GM21390 (cell line): ENCODE measurements around the gene PRIM2.
"Not testable (repeated sequence)": the region's sequence is repeated elsewhere in the genome, so short reads cannot be mapped to it uniquely, and the experiment has no call there.

ENCODE experiments used
- ATAC-seq: cut with Tn5 transposase; IDR thresholded peaks from one replicate; pipeline ENCODE4 v1.9.1; 2021; ENCODE audit not compliant: unreplicated experiment

The PRIM2 gene

DNA sequence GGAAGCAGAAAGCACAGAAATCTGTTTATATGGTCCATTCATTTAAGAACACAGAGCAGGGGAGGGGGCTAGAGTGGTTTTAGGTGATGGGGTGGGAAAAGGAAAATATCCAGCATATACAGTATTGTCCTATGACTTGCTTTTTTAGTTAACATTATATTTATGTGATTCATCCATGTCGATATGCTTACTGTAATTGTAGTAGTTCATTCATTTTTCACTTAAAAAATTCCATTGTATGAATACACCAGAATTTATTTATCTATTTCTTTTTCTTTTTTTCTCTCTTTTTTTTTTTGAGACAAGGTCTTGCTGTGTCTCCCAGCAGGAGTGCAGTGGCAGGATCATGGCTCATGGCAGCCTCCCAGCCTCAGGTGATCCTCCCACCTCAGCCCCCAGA, 9.6 kb upstream of the PRIM2 start:
- ATAC-seq: no peak

GRCh38 chr6:57308755-57309154, 8.7 kb upstream of the PRIM2 start:
- ATAC-seq: not testable (repeated sequence)

- ATAC-seq: not testable (repeated sequence)
Observed at GRCh38 chr6:57310095-57310816, 7.2 kb upstream of the PRIM2 start.

DNA sequence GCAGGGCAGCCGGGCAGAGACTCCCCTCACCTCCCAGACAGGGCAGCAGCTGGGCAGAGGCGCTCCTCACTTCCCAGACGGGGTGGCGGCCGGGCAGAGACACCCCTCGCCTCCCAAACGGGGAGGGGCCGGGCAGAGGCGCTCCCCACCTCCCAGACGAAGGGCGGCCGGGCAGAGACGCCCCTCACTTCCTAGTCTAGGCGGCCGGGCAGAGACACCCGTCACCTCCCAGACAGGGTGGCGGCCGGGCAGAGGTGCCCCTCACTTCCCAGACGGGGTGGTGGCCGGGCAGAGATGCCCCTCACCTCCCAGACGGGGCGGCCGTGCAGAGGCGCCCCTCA, 6.6 kb upstream of the PRIM2 start:
- ATAC-seq: no peak

- not testable (repeated sequence) for ATAC-seq
Observed at GRCh38 chr6:57311300-57312003, 6.0 kb upstream of the PRIM2 start.

- no peak for ATAC-seq
Observed at GRCh38 chr6:57312004-57312345, 5.5 kb upstream of the PRIM2 start.

GRCh38 chr6:57313009-57313408, 4.4 kb upstream of the PRIM2 start:
- ATAC-seq: no peak

DNA sequence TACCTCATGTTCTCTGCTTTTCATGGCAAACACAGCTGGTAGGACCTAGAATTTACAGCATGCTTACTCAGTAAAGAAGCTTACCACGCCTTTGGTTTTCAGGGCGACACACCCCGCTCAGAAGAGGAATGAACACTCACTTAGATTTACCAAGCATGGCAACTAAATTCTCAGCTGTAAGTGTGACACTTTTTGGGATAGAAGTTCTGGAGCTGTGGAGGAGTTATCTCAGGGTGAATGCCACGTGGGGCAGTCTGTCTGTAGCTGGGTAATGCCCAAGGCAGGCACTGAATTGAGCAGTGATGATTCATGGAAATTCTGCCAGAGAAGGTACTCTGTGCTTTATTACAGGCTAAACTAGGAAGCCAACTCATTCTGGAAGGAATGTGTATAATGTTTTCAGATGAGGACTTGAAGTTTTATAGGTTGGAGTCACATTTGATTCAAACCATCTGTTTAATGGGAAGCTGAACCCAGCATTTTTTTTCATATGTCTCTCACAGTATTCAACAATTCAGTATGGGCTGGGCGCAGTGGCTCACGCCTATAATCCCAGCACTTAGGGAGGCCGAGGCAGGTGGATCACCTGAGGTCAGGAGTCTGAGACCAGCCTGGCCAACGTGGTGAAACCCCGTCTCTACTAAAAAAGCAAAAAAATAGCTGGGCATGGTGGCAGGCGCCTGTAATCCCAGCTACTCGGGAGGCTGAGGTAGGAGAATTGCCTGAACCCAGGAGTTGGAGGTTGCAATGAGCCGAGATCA, 3.5 kb upstream of the PRIM2 start:
- ATAC-seq: no peak

DNA sequence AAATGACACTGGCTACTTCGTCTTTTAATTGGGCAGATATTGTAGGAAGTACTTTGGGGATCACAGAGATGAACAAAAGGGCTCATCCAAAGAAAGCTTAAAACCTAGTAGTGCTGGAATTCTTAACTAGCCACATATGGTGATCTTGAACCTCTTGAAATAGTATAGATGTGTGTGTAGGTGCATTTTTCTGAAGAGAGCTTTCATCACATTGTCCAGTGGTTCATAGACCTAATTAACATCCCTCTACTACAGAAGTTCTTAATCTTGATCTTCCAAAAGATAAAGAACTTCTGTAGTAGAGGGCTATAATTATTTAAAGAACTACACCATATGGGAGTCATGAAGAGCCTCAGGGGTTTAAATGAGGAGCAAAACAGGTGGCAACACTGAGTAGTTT, 2.3 kb upstream of the PRIM2 start:
- no peak for ATAC-seq

GRCh38 chr6:57315851-57316250, 1.6 kb upstream of the PRIM2 start:
- ATAC-seq: no peak

GRCh38 chr6:57316581-57317059, 810 bp upstream of the PRIM2 start:
- ATAC-seq: peak; percentile 90

GRCh38 chr6:57324538-57324937, 7.1 kb downstream of the PRIM2 start:
- ATAC-seq: no peak

DNA sequence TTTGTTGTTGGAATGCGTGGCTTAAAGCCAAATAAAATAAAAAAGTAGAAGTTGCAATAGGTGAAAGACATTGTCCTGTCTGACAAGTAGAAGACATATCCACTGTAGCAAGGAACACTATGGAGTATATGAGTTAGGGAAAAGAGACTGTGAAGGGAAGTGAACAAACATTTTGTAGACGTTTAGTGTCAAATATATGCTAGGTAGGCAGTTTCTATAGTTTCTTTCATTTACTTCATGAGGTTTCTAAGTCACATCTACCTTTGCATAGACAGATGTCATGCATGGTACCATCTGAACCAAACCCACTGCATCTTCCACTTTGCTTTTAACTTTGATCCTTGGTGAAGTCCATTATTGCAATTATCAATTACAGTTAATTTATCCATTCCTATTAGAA, 9.9 kb downstream of the PRIM2 start:
- no peak for ATAC-seq

DNA sequence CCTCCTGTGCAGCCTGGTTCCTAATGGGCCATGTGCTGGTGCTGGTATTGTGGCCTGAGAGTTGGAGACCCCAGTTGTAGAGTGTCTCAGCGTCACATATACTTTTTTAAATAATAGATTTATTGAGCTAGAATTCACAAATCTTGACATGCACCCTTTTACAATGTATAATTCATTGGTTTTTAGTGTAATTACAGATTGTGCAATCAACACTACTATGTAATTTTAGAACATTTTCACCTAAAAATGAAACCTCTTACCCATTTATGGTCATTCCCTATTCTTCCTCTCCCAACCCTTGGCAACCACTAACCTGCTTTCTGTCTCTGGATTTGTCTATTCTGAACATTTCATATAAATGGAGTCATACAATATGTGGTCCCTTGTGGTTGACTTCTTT, 10.6 kb downstream of the PRIM2 start:
- ATAC-seq: no peak

- no peak for ATAC-seq
Observed at GRCh38 chr6:57329933-57330332, 12.5 kb downstream of the PRIM2 start.

DNA sequence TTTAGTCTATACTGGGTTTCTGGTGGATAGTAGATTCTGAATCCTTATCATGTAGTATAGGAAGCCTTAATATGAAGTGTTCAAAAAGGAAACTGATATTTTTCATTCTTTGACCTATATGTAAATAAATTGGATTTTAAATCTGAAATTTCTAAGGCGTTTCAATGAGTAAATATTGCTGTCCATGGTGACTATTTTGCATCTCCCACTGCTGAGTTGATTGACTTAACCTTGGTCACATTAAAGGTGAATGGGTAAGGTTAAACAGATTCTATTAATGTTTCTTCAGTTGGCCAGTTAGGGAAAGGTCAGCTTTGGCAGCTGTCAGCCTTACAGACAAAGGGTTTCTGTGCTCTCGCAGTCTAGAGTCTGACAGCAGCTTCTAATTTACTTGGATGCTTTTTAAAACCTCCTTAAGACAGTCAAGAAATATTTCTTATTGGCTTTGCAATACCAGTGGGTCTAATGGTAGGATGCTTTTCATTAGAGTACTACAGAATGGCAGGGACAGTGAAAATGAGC, 24.8 kb downstream of the PRIM2 start:
- ATAC-seq: no peak

DNA sequence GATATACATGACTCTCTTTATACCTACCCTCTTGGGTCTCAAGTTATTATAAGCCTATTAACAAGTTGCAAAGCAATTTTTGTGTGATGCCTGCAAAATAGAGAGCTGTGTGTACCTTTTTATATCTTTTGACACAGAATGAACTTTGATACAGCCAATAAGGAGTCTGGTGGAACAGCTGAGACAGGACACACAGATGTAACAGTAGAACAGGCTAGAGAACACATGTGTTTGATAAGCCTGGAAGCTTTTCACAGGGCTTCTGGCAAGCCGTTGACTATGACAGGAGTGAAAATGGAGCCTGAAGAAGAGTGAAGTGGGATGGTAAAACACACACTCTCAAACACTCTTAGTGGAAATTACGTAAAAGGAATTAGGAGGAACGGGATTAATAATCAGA, 25.9 kb downstream of the PRIM2 start:
- not testable (repeated sequence) for ATAC-seq

DNA sequence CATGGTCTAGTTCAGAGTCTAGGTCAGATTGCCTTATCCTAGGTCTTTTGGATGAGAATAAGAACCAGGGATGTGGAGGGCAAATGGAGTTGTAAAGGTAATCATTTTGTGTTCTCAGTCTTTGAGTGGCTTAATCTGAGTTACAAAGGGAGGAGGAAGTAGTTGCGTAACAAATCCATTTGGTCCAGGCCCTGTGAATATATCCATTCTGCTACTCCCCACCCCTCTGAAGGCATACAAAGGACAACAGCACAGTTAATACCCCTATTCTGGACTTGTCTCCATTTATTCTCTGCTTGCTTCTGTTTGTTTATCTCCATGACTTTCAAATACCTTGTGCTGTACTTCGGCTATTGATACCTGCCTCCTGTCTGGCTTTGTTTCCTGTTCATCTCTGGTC, 29.3 kb downstream of the PRIM2 start:
- not testable (repeated sequence) for ATAC-seq

DNA sequence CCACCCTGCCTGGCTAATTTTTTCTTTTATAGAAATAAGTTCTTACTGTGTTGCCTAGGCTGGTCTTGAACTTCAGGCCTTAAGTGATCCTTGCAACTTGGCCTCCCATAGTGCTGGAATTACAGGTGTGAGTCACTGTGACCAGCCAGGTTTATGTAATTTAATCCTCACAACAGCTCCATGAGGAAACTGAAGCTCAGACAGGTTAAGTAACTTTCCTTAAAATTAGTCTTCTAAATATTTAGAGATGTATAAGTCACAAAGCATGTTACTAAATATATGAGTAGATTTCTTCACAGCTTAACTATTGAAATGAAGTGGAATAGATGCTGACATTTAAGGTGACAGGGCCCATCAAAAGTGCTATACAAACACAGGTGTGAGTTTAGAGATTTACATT, 30.2 kb downstream of the PRIM2 start:
- not testable (repeated sequence) for ATAC-seq

GRCh38 chr6:57350443-57350842, 33.0 kb downstream of the PRIM2 start:
- ATAC-seq: peak; percentile 65

DNA sequence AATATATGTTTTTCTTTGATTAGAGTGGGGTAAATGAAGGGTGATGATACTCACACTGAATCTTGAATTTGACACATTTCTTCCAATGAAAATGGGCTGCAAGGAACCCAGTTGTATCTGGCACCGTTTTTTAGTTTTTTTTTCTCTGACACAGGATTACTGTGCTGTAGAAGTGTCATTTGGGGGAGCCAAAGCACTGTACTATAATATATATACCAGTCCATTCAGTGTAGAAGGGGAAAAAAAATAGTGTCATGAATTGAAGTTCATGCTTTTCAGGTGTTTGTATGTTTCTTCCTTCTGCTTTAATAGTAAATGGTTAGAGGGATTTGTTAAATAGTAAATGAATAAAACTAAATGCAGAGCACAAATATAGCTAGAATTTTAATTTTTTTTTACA, 35.2 kb downstream of the PRIM2 start:
- ATAC-seq: not testable (repeated sequence)

GRCh38 chr6:57358319-57358718, 40.9 kb downstream of the PRIM2 start:
- not testable (repeated sequence) for ATAC-seq
